Kidney epithelial cell (primary cell): ENCODE results near the gene STXBP2. TPM values are rescaled to one million over a fixed set of nuclear protein-coding genes. Genes with fewer than 3 reads are reported as not detected.

Experiments used
- DNase-seq: peaks from one replicate; pipeline ENCODE4 v3.0.0-alpha.2; 2010; ENCODE audit warnings: low read depth
- H3K27me3 ChIP-seq: 2 replicates; pipeline ENCODE4 v1.6.0; 2011; ENCODE audit warnings: low read length; ENCODE audit not compliant: control insufficient read depth, insufficient read depth
- H3K36me3 ChIP-seq: 2 replicates; pipeline ENCODE4 v1.5.1; 2011; ENCODE audit warnings: low read length; ENCODE audit not compliant: control insufficient read depth, insufficient read depth
- H3K4me3 ChIP-seq: 2 replicates; pipeline ENCODE4 v1.5.1; 2011; ENCODE audit warnings: low read depth, mild to moderate bottlenecking, control low read depth, low read length
- CTCF ChIP-seq: IDR thresholded peaks from 2 replicates; pipeline ENCODE4 v1.5.1; 2011; ENCODE audit warnings: mild to moderate bottlenecking, moderate library complexity, low read length, control low read depth, inconsistent platforms; ENCODE audit not compliant: insufficient read depth, poor library complexity, severe bottlenecking
- total RNA-seq: library from RNA; depleted of rRNA; stranded (reverse); fragments of >200 nt; gene quantifications from 2 replicates; pipeline ENCODE4 v1.2.3, GENCODE V29; 2015

Gene STXBP2
- total RNA-seq, 1 donor from 2014 or later, result 65.7 TPM

- H3K36me3 ChIP-seq, result no peaks in the 10 kb centered on the region
- peaks cover 14% of the 10 kb centered on the region for H3K27me3 ChIP-seq
- peak overlapping the region; percentile 100 for H3K4me3 ChIP-seq
- no peak for TF ChIP-seq CTCF
- no peak for DNase-seq
Measured at GRCh38 chr19:7682175-7682855, 45.4 kb downstream of the STXBP2 start.

DNA sequence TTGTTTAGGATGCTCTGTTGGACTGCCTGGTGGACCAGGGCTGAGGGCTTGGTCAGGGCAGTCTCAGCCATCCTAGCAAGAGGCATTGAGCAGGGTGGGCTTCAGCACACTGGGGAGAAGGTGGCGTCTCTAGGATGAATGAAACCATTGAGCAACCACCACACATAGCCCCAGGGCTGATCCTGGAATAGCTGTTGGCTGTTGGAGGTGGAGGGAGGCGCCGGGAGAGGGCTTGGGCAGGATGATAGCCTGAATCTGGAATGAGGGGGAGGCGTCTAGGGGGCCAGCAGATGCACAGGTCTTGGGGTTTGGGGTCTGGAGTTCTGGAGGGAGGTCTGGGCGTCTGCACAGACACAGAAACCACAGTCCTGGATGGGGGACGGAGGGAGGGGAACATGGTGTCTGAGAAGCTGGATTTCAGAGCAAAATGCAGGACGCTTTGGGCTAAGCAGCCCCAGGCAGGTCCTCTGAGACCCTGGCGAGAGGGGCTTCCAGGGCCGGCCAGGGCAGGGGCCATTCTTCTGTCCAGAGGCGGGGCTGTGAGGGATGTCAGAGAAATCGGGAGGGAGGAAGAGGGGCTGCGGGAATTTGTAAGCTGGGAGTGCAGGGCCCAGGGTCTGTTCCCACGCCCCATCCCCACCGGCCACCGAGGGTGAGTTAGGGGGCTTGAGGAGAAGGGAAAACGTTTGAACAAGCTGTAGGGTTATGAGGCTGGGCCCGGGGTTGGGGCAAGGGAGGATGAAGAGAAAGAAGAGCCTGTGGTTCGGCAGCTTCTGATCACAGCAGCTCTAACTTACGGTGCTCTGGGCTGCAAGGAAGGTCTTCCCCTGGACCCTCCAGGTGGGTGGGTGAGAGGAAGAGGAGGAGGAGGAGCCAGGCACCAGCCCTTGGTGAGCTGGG lies 48.9 kb downstream of the STXBP2 start:
- no peak for DNase-seq
- H3K36me3 ChIP-seq, result no peaks in the 10 kb centered on the region
- H3K4me3 ChIP-seq, result no peak overlapping the region
- no peak for TF ChIP-seq CTCF
- H3K27me3 ChIP-seq, result peaks cover 5% of the 10 kb centered on the region

DNA sequence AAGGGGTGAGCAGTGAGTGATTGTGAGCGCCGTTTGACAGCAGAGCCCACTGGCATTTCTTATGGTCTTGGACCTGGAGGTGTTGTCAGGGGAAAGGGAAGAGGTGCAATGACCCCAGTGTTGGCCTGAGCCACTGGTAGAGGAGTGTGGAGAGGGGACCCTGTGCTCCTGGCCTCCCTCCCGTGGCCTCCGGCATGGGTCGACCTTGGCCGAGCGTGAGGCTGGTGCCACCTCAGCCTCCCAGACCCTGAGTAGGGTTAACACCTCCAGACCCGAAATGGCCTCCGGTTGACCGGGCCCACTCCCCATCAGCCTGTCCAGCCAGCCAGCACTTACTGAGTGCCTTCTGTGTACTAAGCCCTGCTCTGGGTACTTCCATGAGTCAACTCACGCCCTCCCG lies 50.3 kb downstream of the STXBP2 start:
- Histone ChIP-seq H3K27me3 (peaks cover 5% of the 10 kb centered on the region), H3K4me3 (no peak overlapping the region), H3K36me3 (no peaks in the 10 kb centered on the region)
- TF ChIP-seq CTCF, result no peak
- no peak for DNase-seq

DNA sequence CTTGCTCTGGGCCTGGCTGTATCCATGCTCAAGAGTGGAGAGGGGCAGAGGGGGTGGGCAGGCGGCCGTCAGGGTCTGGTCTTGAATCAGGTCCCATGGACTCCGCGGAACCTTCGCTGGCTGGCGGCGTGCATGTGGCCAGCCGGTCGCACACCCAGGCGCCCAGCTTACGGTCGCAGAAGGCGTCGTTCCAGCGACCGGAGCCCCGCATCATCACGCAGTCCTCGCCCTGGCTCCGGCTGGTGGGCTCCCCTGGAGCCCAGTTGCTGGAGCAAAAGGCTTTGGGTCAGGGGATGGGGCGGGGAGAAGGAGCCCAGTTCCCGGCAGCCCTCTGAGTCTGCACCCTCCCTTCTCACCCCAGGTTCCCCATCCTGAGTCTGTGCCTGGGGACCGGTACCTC lies 52.3 kb downstream of the STXBP2 start:
- no peak for DNase-seq
- no peaks in the 10 kb centered on the region for H3K36me3 ChIP-seq
- no peak overlapping the region for H3K4me3 ChIP-seq
- peaks cover 5% of the 10 kb centered on the region for H3K27me3 ChIP-seq
- TF ChIP-seq CTCF, result no peak

GRCh38 chr19:7690779-7691258 lies 53.9 kb downstream of the STXBP2 start:
- Histone ChIP-seq H3K4me3 (no peak overlapping the region), H3K36me3 (no peaks in the 10 kb centered on the region), H3K27me3 (peaks cover 5% of the 10 kb centered on the region)
- no peak for DNase-seq
- TF ChIP-seq CTCF, result no peak
